Stomach (tissue), 9 donors: Measurements from ENCODE around the gene CENPH. TPM values are rescaled to one million over a fixed set of nuclear protein-coding genes. Genes with fewer than 3 reads are reported as not detected.
A peak's percentile ranks its signal among the peaks of the same experiment; 100 is the strongest.
"Not testable (repeated sequence)": the region's sequence is repeated elsewhere in the genome, so short reads cannot be mapped to it uniquely, and the experiment has no call there.

Experiments used
- DNase-seq, 2 donors: peaks; one replicate each; pipeline versions ENCODE4 v3.0.0 to v3.0.0-alpha.2; 2013 to 2019
- H3K27ac ChIP-seq, 5 donors: fragments of 200-600 bp in 4 of 5; sonication (generic) in 4 of 5; one replicate each; pipeline ENCODE4 v1.5.1; 2013 to 2019; ENCODE audit warnings: mild to moderate bottlenecking in 1 of 5, moderate library complexity in 1 of 5
- H3K27me3 ChIP-seq, 3 donors: fragments of 200-600 bp; sonication (generic); one replicate each; pipeline ENCODE4 v1.5.1; 2017 to 2019; ENCODE audit warnings: mixed run types in 1 of 3
- H3K36me3 ChIP-seq, 4 donors: fragments of 200-600 bp; sonication (generic); 1 replicate in 3 of 4; 2 replicates in 1 of 4; pipeline ENCODE4 v1.5.1; 2016 to 2019
- H3K4me1 ChIP-seq, 4 donors: fragments of 200-600 bp; sonication (generic); one replicate each; pipeline ENCODE4 v1.5.1; 2016 to 2019
- H3K4me3 ChIP-seq, 4 donors: fragments of 200-600 bp; sonication (generic) in 3 of 4; one replicate each; pipeline ENCODE4 v1.5.1; 2016 to 2019; ENCODE audit warnings: mild to moderate bottlenecking in 1 of 4
- H3K9me3 ChIP-seq, 4 donors: fragments of 200-600 bp; sonication (generic); one replicate each; pipeline ENCODE4 v1.5.1; 2016 to 2019
- CTCF ChIP-seq, 7 experiments: fragments of 450-650 bp in 4 of 7; fragments of 200-600 bp in 3 of 7; sonication (generic) in 3 of 7; IDR thresholded peaks; one replicate each; pipeline ENCODE4 v1.5.1; 2016 to 2019; ENCODE audit warnings: antibody characterized with exemption in 7 of 7, control low read depth in 2 of 7, mild to moderate bottlenecking in 1 of 7
- EP300 ChIP-seq: sonication (generic); formaldehyde crosslinking; IDR thresholded peaks from one replicate; pipeline ENCODE4 v1.6.1; 2017; ENCODE audit warnings: antibody characterized with exemption
- POLR2A ChIP-seq, 4 donors: fragments of 450-650 bp; IDR thresholded peaks; one replicate each; pipeline ENCODE4 v1.6.1; 2016; ENCODE audit warnings: antibody characterized with exemption in 4 of 4, control low read depth in 2 of 4, mild to moderate bottlenecking in 1 of 4, moderate library complexity in 1 of 4
- POLR2AphosphoS5 ChIP-seq, 3 donors: sonication (generic); formaldehyde crosslinking; IDR thresholded peaks; one replicate each; pipeline ENCODE4 v1.6.1; 2016; ENCODE audit warnings: antibody characterized with exemption in 3 of 3
- WGBS, 5 donors: extraction: QIAGEN DNeasy Blood & Tissue Kit in 3 of 5; methylation state at CpG; one replicate each; pipeline versions ENCODE4 v1.1.5 to v1.1.7; 2013 to 2018; 5-methylcytosine and 5-hydroxymethylcytosine counted together
- intact Hi-C: fragments of 100-400 bp; cut with DNase I; formaldehyde crosslinking; loops from one replicate; pipeline ENCODE4 v1.15.1; 2023; ENCODE audit warnings: low total_unique reads
- polyA plus RNA-seq, 3 donors: library from polyadenylated mRNA; stranded (reverse); fragments of 200-250 nt; gene quantifications; one replicate each; pipeline ENCODE4 v1.2.3, GENCODE V29; 2013
- total RNA-seq, 5 donors: library from RNA; depleted of rRNA; stranded (reverse); fragments of >200 nt; gene quantifications; one replicate each; pipeline versions ENCODE4 v1.1.0 to v1.2.3, GENCODE V29; 2014 to 2016
- donor health status: healthy with polysubstance abuse.
- donor health status: Bipolar disorder and iron deficiency.
- donor health status: healthy.

CENPH gene
- total and polyA plus RNA-seq, 8 donors, result 0.45 to 15.6 (median 3.6) TPM

- H3K36me3 ChIP-seq, result peaks cover 17 to 58% (median 55%) of the 10 kb centered on the region in 4 donors
- H3K4me3 ChIP-seq, result no peak overlapping the region
- peaks cover 0 to 2% (median 0%) of the 10 kb centered on the region in 4 donors for H3K4me1 ChIP-seq
- H3K27me3 ChIP-seq, result no peaks in the 10 kb centered on the region
- 65 to 82% (median 70%) methylated on average over 4 of the region's 4 CpGs for WGBS, 5 donors
- no peak overlapping the region for H3K27ac ChIP-seq
- DNase-seq, result no peak
- TF ChIP-seq POLR2A (IDR thresholded peaks at IDR 0.05), result no peak
- no peak for TF ChIP-seq CTCF (IDR thresholded peaks at IDR 0.05)
- TF ChIP-seq POLR2AphosphoS5 (IDR thresholded peaks at IDR 0.05), result no peak
- TF ChIP-seq EP300, result no peak
- no peaks in the 10 kb centered on the region for H3K9me3 ChIP-seq
- intact Hi-C loops, result no loop called here
Observed at GRCh38 chr5:69225860-69226259, 36.5 kb downstream of the CENPH start.

GRCh38 chr5:69230181-69230580 lies 40.8 kb downstream of the CENPH start:
- H3K4me3 ChIP-seq, result no peak overlapping the region
- peaks cover 6 to 11% (median 10%) of the 10 kb centered on the region in 4 donors for H3K4me1 ChIP-seq
- peaks cover 17 to 55% (median 48%) of the 10 kb centered on the region in 4 donors for H3K36me3 ChIP-seq
- 70 to 95% (median 76%) methylated on average over 2 of the region's 2 CpGs for WGBS, 5 donors
- no peak for TF ChIP-seq POLR2A (IDR thresholded peaks at IDR 0.05)
- intact Hi-C loops, result no loop called here
- no peak overlapping the region for H3K27ac ChIP-seq
- DNase-seq, result peak in 1 of 2 donors; percentile 9
- no peaks in the 10 kb centered on the region for H3K9me3 ChIP-seq
- H3K27me3 ChIP-seq, result no peaks in the 10 kb centered on the region

- peaks cover 17 to 51% (median 45%) of the 10 kb centered on the region in 4 donors for H3K36me3 ChIP-seq
- no peaks in the 10 kb centered on the region for H3K27me3 ChIP-seq
- no peak overlapping the region for H3K27ac ChIP-seq
- DNase-seq, result no peak
- intact Hi-C loops, result no loop called here
- H3K4me1 ChIP-seq, result peaks cover 16 to 21% (median 19%) of the 10 kb centered on the region in 4 donors
- H3K9me3 ChIP-seq, result no peaks in the 10 kb centered on the region
- 88 to 97% (median 96%) methylated on average over 6 of the region's 6 CpGs for WGBS, 5 donors
- TF ChIP-seq POLR2AphosphoS5 (IDR thresholded peaks at IDR 0.05) (no peak), EP300 (no peak), CTCF (IDR thresholded peaks at IDR 0.05) (no peak), POLR2A (IDR thresholded peaks at IDR 0.05) (no peak)
- H3K4me3 ChIP-seq, result no peak overlapping the region
Observed at GRCh38 chr5:69231281-69231680, 41.9 kb downstream of the CENPH start.

GRCh38 chr5:69231851-69232250 lies 42.5 kb downstream of the CENPH start:
- DNase-seq, result no peak
- Histone ChIP-seq H3K27me3 (no peaks in the 10 kb centered on the region), H3K4me3 (no peak overlapping the region), H3K27ac (no peak overlapping the region), H3K9me3 (no peaks in the 10 kb centered on the region), H3K36me3 (peaks cover 16 to 46% (median 41%) of the 10 kb centered on the region in 4 donors), H3K4me1 (peaks cover 19 to 27% (median 24%) of the 10 kb centered on the region in 4 donors)
- 74 to 100% (median 89%) methylated on average over 2 of the region's 2 CpGs for WGBS, 5 donors
- intact Hi-C loops, result no loop called here
- TF ChIP-seq POLR2A (IDR thresholded peaks at IDR 0.05) (no peak), CTCF (IDR thresholded peaks at IDR 0.05) (no peak), POLR2AphosphoS5 (IDR thresholded peaks at IDR 0.05) (no peak), EP300 (no peak)

GRCh38 chr5:69234457-69235268 lies 45.3 kb downstream of the CENPH start, which contains the start of gene CDK7:
Gene CDK7, plus strand, starts transcription at chr5:69234886. Its CDS starts 90 bp downstream, at chr5:69234976.
- Histone ChIP-seq H3K36me3 (peaks cover 0 to 38% (median 28%) of the 10 kb centered on the region in 4 donors), H3K4me1 (peaks cover 24 to 48% (median 34%) of the 10 kb centered on the region in 4 donors), H3K4me3 (peak within 1 kb of the TSS; percentile 58 to 84 (median 83)), H3K27me3 (no peaks in the 10 kb centered on the region), H3K27ac (peak within 1 kb of the TSS; percentile 84 to 88 (median 86)), H3K9me3 (no peaks in the 10 kb centered on the region)
- TF ChIP-seq POLR2AphosphoS5 (IDR thresholded peaks at IDR 0.05), result peak; percentile 72 to 94 (median 85)
- TF ChIP-seq EP300, result no peak
- TF ChIP-seq CTCF (IDR thresholded peaks at IDR 0.05), result peak in 1 of 7 experiments; percentile 25
- peak in 1 of 4 donors; percentile 20 for TF ChIP-seq POLR2A (IDR thresholded peaks at IDR 0.05)
- WGBS, 5 donors, result 0 to 1% (median 0%) methylated on average over 46 to 49 of the region's 49 CpGs
- intact Hi-C loops, result no loop called here
- peak; percentile 95 to 98 for DNase-seq

GRCh38 chr5:69236733-69237132 lies 47.4 kb downstream of the CENPH start:
- H3K9me3 ChIP-seq, intact Hi-C loops, DNase-seq, H3K27me3 ChIP-seq, H3K27ac ChIP-seq: not testable (repeated sequence)
- WGBS, 5 donors, result 80 to 94% (median 90%) methylated on average over 9 of the region's 9 CpGs
- Histone ChIP-seq H3K4me1 (peaks cover 24 to 48% (median 34%) of the 10 kb centered on the region in 4 donors), H3K4me3 (peak overlapping the region in 1 of 4 donors; percentile 84), H3K36me3 (peaks cover 4 to 37% (median 28%) of the 10 kb centered on the region in 4 donors)
